ENCODE measurements around the gene ADAD2.
"Not testable (repeated sequence)": the region's sequence is repeated elsewhere in the genome, so short reads cannot be mapped to it uniquely, and the experiment has no call there.

ADAD2 gene

DNA sequence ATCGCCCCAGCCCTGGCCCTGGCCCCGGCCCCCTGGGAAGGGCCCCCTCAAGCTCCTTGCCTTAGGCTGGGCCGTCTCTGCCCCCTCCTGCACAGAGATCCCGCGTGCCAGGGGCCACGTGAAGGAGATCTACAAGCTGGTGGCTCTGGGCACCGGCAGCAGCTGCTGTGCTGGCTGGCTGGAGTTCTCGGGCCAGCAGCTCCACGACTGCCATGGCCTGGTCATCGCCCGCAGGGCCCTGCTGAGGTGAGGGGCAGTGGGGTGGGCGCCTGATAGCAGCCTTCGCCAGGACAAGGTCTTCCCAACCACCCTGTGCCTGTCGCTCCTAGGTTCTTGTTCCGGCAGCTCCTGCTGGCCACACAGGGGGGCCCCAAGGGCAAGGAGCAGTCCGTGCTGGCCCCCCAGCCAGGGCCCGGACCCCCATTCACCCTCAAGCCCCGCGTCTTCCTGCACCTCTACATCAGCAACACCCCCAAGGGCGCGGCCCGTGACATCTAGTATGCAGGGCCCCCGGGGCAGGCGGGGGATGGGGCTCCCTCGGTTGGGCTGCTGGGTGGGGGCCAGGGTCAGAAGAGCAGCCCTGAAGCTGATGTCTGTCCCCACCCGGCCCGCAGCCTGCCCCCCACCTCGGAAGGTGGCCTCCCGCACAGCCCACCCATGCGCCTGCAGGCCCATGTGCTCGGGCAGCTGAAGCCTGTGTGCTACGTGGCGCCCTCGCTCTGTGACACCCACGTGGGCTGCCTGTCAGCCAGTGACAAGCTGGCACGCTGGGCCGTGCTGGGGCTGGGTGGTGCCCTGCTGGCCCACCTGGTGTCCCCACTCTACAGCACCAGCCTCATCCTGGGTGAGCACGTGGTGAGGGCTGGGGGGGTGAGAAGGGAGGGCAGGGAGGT lies 4.5 kb downstream of the ADAD2 start:
- Histone ChIP-seq H3K9me3 (ENCODE audit: low read length) (no peaks in the 10 kb centered on the region), H3K36me3 (ENCODE audit: insufficient read depth, low read length) (no peaks in the 10 kb centered on the region), H3K4me3 (ENCODE audit: low read length) (no peak overlapping the region), H3K4me1 (ENCODE audit: insufficient read depth, low read length) (no peaks in the 10 kb centered on the region), H2AFZ (ENCODE audit: low read depth, low read length) (no peak overlapping the region), H3K27me3 (ENCODE audit: insufficient read depth, low read length) (peaks cover 14% of the 10 kb centered on the region)

DNA sequence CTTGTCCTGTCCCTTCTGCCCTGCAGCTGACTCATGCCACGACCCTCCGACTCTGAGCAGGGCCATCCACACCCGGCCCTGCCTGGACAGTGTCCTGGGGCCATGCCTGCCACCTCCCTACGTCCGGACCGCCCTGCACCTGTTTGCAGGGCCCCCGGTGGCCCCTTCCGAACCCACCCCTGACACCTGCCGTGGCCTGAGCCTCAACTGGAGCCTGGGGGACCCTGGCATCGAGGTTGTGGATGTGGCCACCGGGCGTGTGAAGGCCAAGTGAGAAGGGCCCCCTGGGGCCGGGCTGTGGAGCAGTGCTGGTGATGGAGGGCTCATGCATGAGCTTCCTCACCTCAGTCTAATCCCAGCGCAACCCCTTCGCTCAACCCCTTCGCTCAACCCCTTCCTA lies 5.1 kb downstream of the ADAD2 start:
- Histone ChIP-seq H3K27me3 (ENCODE audit: insufficient read depth, low read length) (peaks cover 14% of the 10 kb centered on the region), H3K36me3 (ENCODE audit: insufficient read depth, low read length) (no peaks in the 10 kb centered on the region), H3K9me3 (ENCODE audit: low read length) (no peaks in the 10 kb centered on the region), H2AFZ (ENCODE audit: low read depth, low read length) (no peak overlapping the region), H3K4me3 (ENCODE audit: low read length) (no peak overlapping the region), H3K4me1 (ENCODE audit: insufficient read depth, low read length) (no peaks in the 10 kb centered on the region)

DNA sequence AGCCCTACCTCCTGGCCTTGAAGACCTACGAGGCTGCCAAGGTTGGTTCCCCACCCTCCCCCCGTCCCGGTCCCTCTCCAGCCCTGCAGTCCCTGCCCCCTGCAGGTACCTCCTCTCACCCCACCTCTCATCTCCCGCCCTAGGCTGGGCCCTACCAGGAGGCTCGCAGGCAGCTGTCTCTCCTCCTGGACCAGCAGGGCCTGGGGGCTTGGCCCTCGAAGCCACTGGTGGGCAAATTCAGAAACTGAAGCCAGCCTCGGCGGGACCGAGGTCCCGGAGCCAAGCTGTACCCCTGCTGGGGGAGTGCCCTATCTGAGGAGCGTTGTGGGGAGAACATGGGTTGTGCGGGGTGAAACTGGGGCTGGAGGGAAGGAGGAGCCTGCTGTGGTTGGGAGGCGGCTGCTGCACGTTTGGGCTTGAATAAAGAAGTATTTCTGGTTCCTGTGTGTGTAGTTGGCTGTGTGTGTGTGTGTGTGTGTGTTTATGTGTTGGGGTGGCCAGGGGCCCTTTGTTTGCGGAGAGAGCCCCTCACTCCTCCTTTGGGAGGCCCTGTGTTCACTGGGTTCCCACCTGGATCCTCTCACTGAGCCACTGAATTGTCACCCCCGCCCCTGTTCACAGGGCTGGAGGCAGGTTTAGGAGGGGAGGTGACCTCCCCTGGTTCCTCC lies 5.9 kb downstream of the ADAD2 start:
- Histone ChIP-seq H3K27me3 (ENCODE audit: insufficient read depth, low read length) (peaks cover 14% of the 10 kb centered on the region), H3K4me1 (ENCODE audit: insufficient read depth, low read length) (no peaks in the 10 kb centered on the region), H3K9me3 (ENCODE audit: low read length) (no peaks in the 10 kb centered on the region), H3K4me3 (ENCODE audit: low read length) (no peak overlapping the region), H2AFZ (ENCODE audit: low read depth, low read length) (no peak overlapping the region), H3K36me3 (ENCODE audit: insufficient read depth, low read length) (no peaks in the 10 kb centered on the region)

DNA sequence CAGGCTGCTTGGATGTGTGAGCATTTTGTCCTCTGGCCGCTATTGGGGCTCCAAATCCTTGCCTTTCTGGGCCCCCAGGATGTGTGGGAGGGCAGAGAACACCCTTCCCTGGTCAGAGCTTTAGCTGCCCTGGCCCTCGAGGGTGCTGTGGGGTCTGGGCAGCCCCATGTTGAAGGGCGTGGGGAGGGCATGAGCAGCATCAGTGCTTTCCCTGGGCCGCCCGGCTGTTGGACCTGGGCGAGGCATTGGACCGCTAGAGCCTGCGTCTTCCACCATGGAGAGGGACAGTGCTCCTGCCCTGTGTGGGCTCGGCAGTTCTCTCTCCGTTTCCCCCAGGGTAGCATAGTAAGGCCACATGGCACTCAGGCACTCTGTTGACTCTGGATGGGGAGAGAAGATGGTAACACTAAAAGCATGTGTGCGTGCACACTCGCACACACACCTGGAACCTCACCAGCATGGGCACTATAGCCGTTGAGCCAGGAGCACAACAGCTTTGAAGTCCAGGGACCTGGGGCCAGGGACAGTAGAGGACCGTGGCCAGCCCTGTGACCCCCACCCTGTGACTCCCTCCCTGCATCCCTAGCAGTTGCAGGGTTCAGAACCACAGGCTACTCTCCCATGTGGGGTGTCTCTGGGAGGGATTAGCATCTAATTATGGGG lies 6.6 kb downstream of the ADAD2 start:
- peaks cover 14% of the 10 kb centered on the region for H3K27me3 ChIP-seq (ENCODE audit: insufficient read depth, low read length)
- no peak overlapping the region for H3K4me3 ChIP-seq (ENCODE audit: low read length)
- H2AFZ ChIP-seq (ENCODE audit: low read depth, low read length): no peak overlapping the region
- no peaks in the 10 kb centered on the region for H3K36me3 ChIP-seq (ENCODE audit: insufficient read depth, low read length)
- H3K9me3 ChIP-seq (ENCODE audit: low read length): no peaks in the 10 kb centered on the region
- H3K4me1 ChIP-seq (ENCODE audit: insufficient read depth, low read length): no peaks in the 10 kb centered on the region

DNA sequence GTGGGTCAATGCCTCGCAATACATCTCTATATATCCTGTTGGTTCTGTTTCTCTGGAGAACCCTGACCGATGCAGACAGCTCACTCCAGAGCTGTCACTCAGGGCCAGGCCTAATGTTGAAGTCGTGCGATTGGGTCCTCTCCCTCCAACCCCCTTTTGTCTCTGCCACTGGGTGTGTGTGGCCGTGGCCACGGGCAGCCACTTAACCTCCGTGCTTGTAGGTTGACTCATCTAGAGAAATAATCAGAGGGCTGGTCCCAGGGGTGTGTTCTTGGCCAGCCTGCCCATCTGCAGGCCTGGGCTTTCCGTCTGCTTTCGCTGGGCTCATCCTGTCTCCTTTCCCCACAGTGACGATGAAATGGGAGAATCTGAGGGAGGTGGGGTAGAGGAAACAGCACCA lies 7.4 kb downstream of the ADAD2 start:
- no peaks in the 10 kb centered on the region for H3K9me3 ChIP-seq (ENCODE audit: low read length)
- H3K27me3 ChIP-seq (ENCODE audit: insufficient read depth, low read length): peaks cover 14% of the 10 kb centered on the region
- H3K36me3 ChIP-seq (ENCODE audit: insufficient read depth, low read length): no peaks in the 10 kb centered on the region
- H3K4me3 ChIP-seq (ENCODE audit: low read length): no peak overlapping the region
- H3K4me1 ChIP-seq (ENCODE audit: insufficient read depth, low read length): no peaks in the 10 kb centered on the region
- H2AFZ ChIP-seq (ENCODE audit: low read depth, low read length): no peak overlapping the region

DNA sequence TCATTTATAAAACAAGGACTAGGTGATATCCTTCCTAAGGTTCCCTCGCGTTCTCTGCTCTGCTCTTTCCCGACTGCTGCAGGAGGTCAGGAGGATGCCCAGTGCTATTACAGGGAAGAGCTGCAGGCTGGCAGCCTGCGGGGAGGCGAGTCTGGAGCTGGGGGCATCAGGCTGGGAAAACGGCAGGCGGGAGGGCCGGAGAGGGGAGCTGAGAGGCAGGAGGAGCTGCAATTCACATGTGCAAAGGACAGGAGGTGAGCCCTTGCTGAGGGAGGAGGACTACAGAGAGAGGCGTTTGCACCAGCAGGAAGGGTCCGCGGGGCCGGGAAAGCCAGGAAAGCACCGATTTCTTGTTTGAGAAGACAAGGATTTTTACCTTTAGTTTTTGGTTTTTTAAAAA lies 8.1 kb downstream of the ADAD2 start:
- Histone ChIP-seq H3K27me3 (ENCODE audit: insufficient read depth, low read length) (peaks cover 14% of the 10 kb centered on the region), H3K4me3 (ENCODE audit: low read length) (no peak overlapping the region)

DNA sequence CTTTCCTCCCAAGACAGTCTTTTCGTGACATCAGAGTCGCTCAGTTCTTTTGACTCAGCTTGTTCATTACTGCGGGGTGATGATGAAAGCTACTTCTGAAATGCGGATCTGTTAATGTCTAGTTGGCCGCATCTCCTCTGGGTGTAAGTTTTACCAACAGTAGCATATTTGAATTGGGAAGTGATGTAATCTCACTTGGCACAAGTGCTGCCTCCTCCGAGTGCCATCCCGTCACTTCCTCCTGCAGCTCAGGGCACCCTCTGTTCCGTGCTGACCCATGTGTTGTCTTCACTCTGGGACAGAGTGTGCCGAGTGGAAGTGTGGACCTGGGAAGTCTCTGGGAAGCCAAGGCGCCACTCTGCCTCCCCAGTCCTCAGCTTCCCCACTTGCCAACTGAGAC lies 8.9 kb downstream of the ADAD2 start:
- Histone ChIP-seq H3K4me3 (ENCODE audit: low read length) (no peak overlapping the region), H3K4me1 (ENCODE audit: insufficient read depth, low read length) (no peaks in the 10 kb centered on the region), H2AFZ (ENCODE audit: low read depth, low read length) (no peak overlapping the region), H3K27me3 (ENCODE audit: insufficient read depth, low read length) (peaks cover 14% of the 10 kb centered on the region), H3K36me3 (ENCODE audit: insufficient read depth, low read length) (no peaks in the 10 kb centered on the region), H3K9me3 (ENCODE audit: low read length) (no peaks in the 10 kb centered on the region)

More for the DNA sequence above, 8.1 kb downstream of the ADAD2 start:
- Histone ChIP-seq H3K36me3 (ENCODE audit: insufficient read depth, low read length) (no peaks in the 10 kb centered on the region), H3K4me1 (ENCODE audit: insufficient read depth, low read length) (no peaks in the 10 kb centered on the region), H3K9me3 (ENCODE audit: low read length) (no peaks in the 10 kb centered on the region), H2AFZ (ENCODE audit: low read depth, low read length) (no peak overlapping the region)

DNA sequence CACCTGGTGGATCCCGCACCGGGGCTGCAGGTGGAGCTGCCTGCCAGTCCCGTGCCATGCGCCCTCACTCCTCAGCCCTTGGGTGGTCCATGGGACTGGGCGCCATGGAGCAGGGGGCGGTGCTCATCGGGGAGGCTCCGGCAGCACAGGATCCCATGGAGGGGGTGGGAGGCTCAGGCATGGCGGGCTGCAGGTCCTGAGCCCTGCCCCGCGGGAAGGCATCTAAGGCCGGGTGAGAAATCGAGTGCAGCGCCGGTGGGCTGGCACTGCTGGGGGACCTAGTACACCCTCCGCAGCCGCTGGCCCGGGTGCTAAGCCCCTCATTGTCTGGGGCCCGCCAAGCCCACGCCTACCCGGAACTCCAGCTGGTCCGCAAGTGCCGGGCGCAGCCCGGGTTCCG lies 13.6 kb downstream of the ADAD2 start:
- not testable (repeated sequence) for H3K36me3 ChIP-seq (ENCODE audit: insufficient read depth, low read length); H3K9me3 ChIP-seq (ENCODE audit: low read length); H3K4me1 ChIP-seq (ENCODE audit: insufficient read depth, low read length); H3K4me3 ChIP-seq (ENCODE audit: low read length); H2AFZ ChIP-seq (ENCODE audit: low read depth, low read length)
- peaks cover 10% of the 10 kb centered on the region for H3K27me3 ChIP-seq (ENCODE audit: insufficient read depth, low read length)

DNA sequence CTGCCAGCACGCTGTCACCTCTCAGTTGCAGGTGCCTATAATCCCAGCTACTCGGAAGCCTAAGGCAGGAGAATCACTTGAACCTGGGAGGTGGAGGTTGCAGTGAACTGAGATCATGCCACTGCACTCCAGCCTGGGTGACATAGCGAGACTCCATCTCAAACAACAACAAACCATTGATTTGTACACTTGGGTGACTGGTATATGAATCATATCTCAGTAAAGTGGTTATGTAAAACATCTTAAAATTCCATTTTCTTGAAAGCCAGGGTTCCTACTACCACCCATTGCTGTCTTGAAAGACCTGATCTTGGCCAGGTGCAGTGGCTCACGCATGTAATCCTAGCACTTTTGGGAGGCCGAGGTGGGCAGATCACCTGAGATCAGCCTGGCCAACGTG lies 14.2 kb downstream of the ADAD2 start:
- not testable (repeated sequence) for H3K9me3 ChIP-seq (ENCODE audit: low read length); H3K4me1 ChIP-seq (ENCODE audit: insufficient read depth, low read length); H2AFZ ChIP-seq (ENCODE audit: low read depth, low read length); H3K36me3 ChIP-seq (ENCODE audit: insufficient read depth, low read length); H3K4me3 ChIP-seq (ENCODE audit: low read length)
- H3K27me3 ChIP-seq (ENCODE audit: insufficient read depth, low read length): peaks cover 10% of the 10 kb centered on the region

DNA sequence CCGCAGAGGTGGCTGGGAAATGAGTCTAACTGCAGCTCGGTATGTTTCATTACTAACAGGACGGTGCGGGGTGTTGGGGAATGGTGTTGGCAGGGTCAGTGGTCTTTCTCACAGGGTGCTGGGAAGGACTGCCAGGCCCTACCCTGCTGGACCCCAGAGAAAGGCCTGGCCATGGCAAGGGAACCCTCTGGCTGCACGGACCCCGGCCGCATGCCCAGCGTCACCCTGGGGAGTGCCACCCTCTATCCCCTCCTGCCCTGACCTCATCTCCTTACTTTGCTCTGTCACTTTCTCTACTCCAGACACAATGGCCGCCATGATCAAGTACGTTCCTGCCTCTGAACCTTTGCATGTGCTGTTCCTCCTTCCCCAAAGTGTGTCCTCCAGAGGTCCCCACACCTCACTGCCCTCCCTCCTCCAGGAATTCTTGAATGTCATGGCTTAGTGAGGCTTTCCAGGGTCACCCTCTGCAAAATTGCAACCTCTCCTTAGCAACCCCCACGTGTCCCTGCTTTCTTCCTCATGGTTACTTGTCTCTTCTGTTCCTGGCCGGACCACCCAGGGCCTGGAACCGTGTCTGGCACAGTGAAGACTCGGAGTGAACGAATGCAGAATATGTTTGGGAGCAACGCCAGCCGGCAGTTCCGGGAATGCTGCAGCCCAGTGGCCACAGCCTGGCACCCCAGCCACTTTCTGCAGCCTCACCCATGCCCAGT lies 15.2 kb downstream of the ADAD2 start:
- Histone ChIP-seq H3K9me3 (ENCODE audit: low read length) (peaks cover 2% of the 10 kb centered on the region), H3K4me3 (ENCODE audit: low read length) (no peak overlapping the region), H3K4me1 (ENCODE audit: insufficient read depth, low read length) (no peaks in the 10 kb centered on the region), H3K36me3 (ENCODE audit: insufficient read depth, low read length) (no peaks in the 10 kb centered on the region), H2AFZ (ENCODE audit: low read depth, low read length) (no peak overlapping the region), H3K27me3 (ENCODE audit: insufficient read depth, low read length) (peaks cover 10% of the 10 kb centered on the region)

DNA sequence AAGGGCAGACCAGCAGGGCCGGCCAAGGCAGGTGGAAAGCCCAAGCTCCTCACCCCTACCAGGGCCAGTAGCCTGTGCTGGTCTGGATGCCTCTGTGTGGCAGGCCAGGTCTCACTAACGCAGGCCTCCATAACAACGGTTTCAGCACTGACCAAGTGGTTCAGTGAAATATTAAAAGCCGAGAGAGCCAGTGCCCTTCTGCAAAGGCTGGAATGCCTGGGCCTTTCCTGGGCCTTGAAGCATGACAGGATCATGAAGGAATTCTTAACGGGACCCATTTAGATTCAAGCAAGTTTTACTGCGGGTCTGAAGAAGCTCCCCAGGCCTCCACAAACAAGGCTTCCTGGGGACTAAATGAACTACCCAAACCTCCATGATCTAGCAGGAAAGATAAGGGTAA lies 16.3 kb downstream of the ADAD2 start:
- no peaks in the 10 kb centered on the region for H3K36me3 ChIP-seq (ENCODE audit: insufficient read depth, low read length)

DNA sequence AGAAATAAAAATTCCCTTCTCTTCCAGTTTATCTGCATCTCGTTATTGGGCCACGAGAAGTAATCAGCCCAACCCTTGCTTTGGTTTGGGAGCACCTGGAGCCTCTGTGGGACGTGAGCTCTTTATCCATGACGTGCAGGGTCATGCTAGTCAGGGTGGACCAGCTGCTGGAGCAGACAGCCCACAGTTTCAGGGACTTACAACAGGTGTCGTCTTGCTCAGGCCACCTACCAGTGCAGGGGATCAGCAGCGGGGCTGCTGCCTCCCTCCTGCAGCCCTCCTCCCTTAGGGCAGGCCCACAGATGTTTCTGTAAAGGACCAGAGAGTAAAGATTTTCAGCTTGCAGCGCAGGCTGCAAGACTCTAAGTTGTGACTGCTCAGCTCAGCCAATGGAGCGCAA lies 16.9 kb downstream of the ADAD2 start:
- H3K27me3 ChIP-seq (ENCODE audit: insufficient read depth, low read length): peaks cover 10% of the 10 kb centered on the region
- no peaks in the 10 kb centered on the region for H3K36me3 ChIP-seq (ENCODE audit: insufficient read depth, low read length)
- H3K9me3 ChIP-seq (ENCODE audit: low read length): peaks cover 2% of the 10 kb centered on the region
- no peak overlapping the region for H3K4me3 ChIP-seq (ENCODE audit: low read length)
- H3K4me1 ChIP-seq (ENCODE audit: insufficient read depth, low read length): no peaks in the 10 kb centered on the region
- no peak overlapping the region for H2AFZ ChIP-seq (ENCODE audit: low read depth, low read length)

More for the DNA sequence above, 16.3 kb downstream of the ADAD2 start:
- Histone ChIP-seq H3K27me3 (ENCODE audit: insufficient read depth, low read length) (peaks cover 10% of the 10 kb centered on the region), H3K4me3 (ENCODE audit: low read length) (no peak overlapping the region), H3K4me1 (ENCODE audit: insufficient read depth, low read length) (no peaks in the 10 kb centered on the region), H3K9me3 (ENCODE audit: low read length) (peaks cover 2% of the 10 kb centered on the region), H2AFZ (ENCODE audit: low read depth, low read length) (no peak overlapping the region)

DNA sequence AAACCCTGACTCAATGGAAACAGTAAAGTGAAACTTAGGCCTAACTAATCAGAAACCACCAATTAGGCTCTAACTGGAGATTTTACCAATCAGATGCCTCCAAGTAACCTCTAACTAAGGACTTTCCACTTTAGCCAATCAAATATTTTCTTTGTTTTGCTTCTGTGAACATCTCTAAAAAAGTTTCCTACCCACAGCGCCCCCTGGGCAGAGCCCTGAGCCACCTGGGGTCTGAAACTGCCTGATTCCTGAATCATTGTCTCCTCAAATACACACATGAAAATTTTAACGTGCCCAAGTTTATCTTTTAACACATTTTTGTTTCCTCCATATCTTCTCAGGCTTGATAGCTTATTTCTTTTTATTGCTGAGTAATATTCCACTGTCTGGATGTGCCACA lies 19.0 kb downstream of the ADAD2 start:
- Histone ChIP-seq H3K36me3 (ENCODE audit: insufficient read depth, low read length) (no peaks in the 10 kb centered on the region), H2AFZ (ENCODE audit: low read depth, low read length) (no peak overlapping the region), H3K27me3 (ENCODE audit: insufficient read depth, low read length) (peaks cover 10% of the 10 kb centered on the region), H3K4me3 (ENCODE audit: low read length) (no peak overlapping the region), H3K9me3 (ENCODE audit: low read length) (peaks cover 2% of the 10 kb centered on the region), H3K4me1 (ENCODE audit: insufficient read depth, low read length) (no peaks in the 10 kb centered on the region)

All from neuron (in vitro differentiated cells).